Left renal cortex interstitium (tissue), 4 donors: ENCODE results near the gene HYAL3. TPM values are rescaled to one million over a fixed set of nuclear protein-coding genes. Genes with fewer than 3 reads are reported as not detected.

Experiments
- polyA plus RNA-seq, 4 donors: library from polyadenylated mRNA; unstranded; fragments of 120-200 nt; gene quantifications; one replicate each; pipeline ENCODE4 v1.2.1, GENCODE V29; 2013; ENCODE audit not compliant: insufficient read length in 4 of 4

Gene HYAL3
- polyA plus RNA-seq, 4 donors, result 2.8 to 4.3 (median 3.6) TPM

Other genes starting within 250 kb of the HYAL3 start
- gene RBM5, start 210.5 kb downstream of the HYAL3 start, polyA plus RNA-seq, result 100 to 1,000 TPM; 202 to 421 (median 311) TPM
- gene SEMA3F, start 144.1 kb downstream of the HYAL3 start, polyA plus RNA-seq, result 100 to 1,000 TPM in 1 of 4 donors, 10 to 100 TPM in 3; 68.6 to 101 (median 80.4) TPM
- not detected for gene GNAT1, start 107.8 kb downstream of the HYAL3 start, polyA plus RNA-seq
- 1 to 10 TPM; 4.4 to 8.4 (median 7.8) TPM for gene SLC38A3, start 94.1 kb downstream of the HYAL3 start, polyA plus RNA-seq
- gene GNAI2, start 63.2 kb downstream of the HYAL3 start, polyA plus RNA-seq, result 100 to 1,000 TPM; 176 to 232 (median 220) TPM
- gene SEMA3B, start 30.3 kb downstream of the HYAL3 start, polyA plus RNA-seq, result 100 to 1,000 TPM in 3 of 4 donors, 10 to 100 TPM in 1; 71.0 to 119 (median 108) TPM
- under 1 TPM; 0.25 to 0.82 (median 0.53) TPM for gene LSMEM2, start 20.3 kb downstream of the HYAL3 start, polyA plus RNA-seq
- 10 to 100 TPM; 34.8 to 51.9 (median 48.5) TPM for gene IFRD2, start 7.0 kb downstream of the HYAL3 start, polyA plus RNA-seq
- gene NAA80, start within 50 bp of the HYAL3 start, polyA plus RNA-seq, result 10 to 100 TPM in 2 of 4 donors, 1 to 10 TPM in 2; 7.3 to 13.0 (median 10.3) TPM
- gene HYAL1, start 4.2 kb upstream of the HYAL3 start, polyA plus RNA-seq, result 1 to 10 TPM; 6.4 to 7.8 (median 7.4) TPM
- 100 to 1,000 TPM in 1 of 4 donors, 10 to 100 TPM in 3; 63.2 to 101 (median 74.4) TPM for gene HYAL2, start 23.3 kb upstream of the HYAL3 start, polyA plus RNA-seq
- 10 to 100 TPM; 23.8 to 32.6 (median 25.6) TPM for gene TUSC2, start 28.8 kb upstream of the HYAL3 start, polyA plus RNA-seq
- gene RASSF1, start 41.4 kb upstream of the HYAL3 start, polyA plus RNA-seq, result 10 to 100 TPM; 16.7 to 22.7 (median 21.2) TPM
- 1 to 10 TPM; 3.1 to 5.1 (median 4.4) TPM for gene ZMYND10, start 46.3 kb upstream of the HYAL3 start, polyA plus RNA-seq
- 10 to 100 TPM; 30.1 to 33.1 (median 32.2) TPM for gene NPRL2, start 51.4 kb upstream of the HYAL3 start, polyA plus RNA-seq
- gene CYB561D2, start 51.5 kb upstream of the HYAL3 start, polyA plus RNA-seq, result 10 to 100 TPM; 13.7 to 17.7 (median 15.0) TPM
- gene TMEM115, start 60.1 kb upstream of the HYAL3 start, polyA plus RNA-seq, result 10 to 100 TPM; 33.8 to 52.1 (median 42.6) TPM
- 10 to 100 TPM; 13.3 to 18.6 (median 16.3) TPM for gene CACNA2D2, start 204.2 kb upstream of the HYAL3 start, polyA plus RNA-seq